HG03342 (cell line): ENCODE measurements around the gene PRR23A.

Source experiments
- ATAC-seq: cut with Tn5 transposase; IDR thresholded peaks from one replicate; pipeline ENCODE4 v1.9.1; 2021; ENCODE audit warnings: mild to moderate bottlenecking, moderate library complexity; ENCODE audit not compliant: unreplicated experiment

Gene PRR23A

DNA sequence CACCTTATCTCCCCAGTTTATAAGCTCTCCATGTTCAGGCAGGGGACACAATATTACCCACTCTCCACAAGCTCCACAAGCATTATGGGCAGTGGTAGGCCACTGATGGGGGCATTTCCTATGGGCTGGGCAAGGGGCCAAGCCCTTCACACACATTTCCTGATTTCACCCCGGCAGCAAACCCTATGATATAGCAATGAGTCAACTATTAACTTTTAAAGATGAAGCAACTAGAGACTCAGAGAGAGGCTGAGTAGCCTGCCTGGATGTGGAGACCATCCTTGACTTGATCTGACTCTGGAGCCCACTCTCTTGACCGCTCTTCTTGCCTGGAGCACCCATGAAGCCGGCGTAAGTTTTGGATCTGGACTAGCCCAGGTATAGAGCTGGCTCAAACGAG is 31.6 kb downstream of the PRR23A start:
- ATAC-seq = no peak

- no peak for ATAC-seq
These were observed 33.1 kb downstream of the PRR23A start for GRCh38 chr3:138972941-138973340.

DNA sequence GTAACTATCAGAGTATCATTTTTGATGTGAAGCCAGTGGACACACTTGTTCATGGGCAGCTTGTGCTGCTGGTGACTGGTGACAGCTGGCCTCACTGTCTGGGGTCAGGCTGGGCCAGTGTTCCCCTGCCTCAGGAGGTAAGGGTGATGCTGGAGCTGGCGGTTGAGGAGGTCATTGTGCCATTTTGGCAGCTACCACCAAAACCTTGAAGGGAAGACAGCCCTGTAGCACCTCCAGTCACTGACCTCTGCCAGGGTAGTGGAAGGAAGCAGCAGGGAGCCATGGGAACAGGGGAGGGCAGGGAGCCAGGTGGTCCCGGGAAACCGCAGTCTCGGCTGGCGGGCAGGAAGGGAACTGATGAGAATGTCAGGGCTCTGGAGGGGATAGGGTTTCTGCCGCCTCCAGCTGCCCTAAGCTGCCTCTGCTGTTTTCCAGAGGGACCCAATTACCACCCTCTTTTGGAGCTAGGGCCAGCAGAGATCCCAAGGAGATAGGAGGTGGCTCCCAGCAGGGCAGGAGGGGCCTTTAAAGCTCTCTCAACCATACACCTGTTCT is 34.2 kb downstream of the PRR23A start:
- ATAC-seq = no peak

- no peak for ATAC-seq
These were observed 41.1 kb downstream of the PRR23A start for GRCh38 chr3:138964923-138965322.

DNA sequence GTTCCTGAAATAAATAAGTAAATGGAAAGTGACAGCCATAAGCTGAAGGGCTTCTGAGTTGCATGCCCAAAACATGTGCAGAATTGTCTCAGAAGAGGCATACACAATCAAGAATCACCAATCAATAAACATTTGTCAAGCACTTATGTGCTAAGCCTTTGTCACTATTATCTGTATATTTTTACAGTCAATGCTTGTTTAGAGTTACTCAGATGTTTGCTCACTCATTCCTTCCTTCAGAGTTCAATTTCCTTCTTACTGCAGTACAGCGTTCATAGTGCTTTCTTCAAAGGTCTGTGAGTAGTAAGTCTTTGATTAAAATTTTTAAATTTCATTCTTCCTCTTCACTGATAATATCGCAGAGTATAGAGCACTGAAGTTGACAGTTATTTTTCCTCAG is 41.8 kb downstream of the PRR23A start:
- ATAC-seq = no peak

DNA sequence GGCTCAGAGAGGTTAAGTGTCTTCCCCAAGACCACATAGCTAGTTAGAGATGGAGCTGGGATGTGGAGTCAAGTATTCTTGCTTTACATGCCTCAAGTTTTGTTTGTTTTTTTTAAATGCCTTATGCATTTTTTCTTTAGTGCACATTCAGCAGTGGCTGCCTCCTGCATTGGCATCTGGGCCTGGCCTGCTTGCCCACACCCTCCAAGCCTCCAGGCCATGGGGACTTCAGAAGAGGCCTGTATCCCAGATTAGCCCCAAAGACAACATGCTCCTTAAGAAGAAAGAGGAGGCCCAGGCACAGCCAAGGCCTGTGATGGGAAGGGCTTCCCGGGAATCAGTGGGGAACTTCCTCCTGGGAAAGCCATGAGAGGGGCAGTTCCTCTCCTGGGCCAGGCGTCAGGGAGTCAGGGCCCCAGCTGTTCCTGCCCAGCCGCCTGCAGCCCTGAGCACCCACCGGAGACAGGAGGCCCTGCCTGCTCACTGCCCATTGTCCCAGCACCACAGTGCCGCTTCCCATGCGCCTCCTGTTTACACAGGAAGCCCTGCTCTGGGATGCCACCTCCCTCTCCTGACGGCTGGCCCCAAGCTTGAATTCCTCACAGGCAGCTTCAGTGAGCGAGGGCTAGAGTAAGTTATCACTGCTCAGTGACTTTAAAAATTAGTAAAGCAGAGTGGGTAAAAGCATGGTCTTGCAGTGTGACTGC is 43.1 kb downstream of the PRR23A start:
- ATAC-seq = no peak

DNA sequence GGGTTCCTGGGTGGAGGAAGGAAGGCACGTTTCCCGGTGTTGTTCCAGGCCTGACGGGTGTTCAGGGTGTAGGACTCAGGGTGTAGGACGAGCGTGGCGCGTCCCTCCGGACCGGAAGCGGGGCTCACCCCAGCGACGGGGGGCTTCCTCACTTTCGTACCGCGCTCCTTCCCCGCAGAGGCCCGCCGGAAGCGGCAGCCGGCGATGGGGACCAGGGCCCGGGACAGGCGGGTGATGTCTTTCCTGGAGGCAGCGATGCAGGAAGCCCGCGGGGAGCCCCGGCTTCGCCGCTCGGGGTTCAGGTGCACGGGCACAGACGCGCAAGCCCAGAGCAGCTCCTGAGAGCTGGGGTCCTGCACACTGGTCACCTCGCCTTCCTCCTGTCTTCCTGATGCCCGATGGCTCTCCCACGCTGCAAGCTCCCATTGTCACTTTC is 45.6 kb downstream of the PRR23A start:
- no peak for ATAC-seq
